GM19025 (cell line): ENCODE results near the gene MAPRE2.
"Not testable (repeated sequence)": the region's sequence is repeated elsewhere in the genome, so short reads cannot be mapped to it uniquely, and the experiment has no call there.

ENCODE experiments used
- ATAC-seq: cut with Tn5 transposase; IDR thresholded peaks from one replicate; pipeline ENCODE4 v1.9.1; 2021; ENCODE audit warnings: mild to moderate bottlenecking, low read depth, moderate library complexity; ENCODE audit not compliant: unreplicated experiment

MAPRE2 gene

GRCh38 chr18:35170323-35170722 lies 129.1 kb downstream of the MAPRE2 start:
- not testable (repeated sequence) for ATAC-seq

GRCh38 chr18:35171315-35171987 lies 130.2 kb downstream of the MAPRE2 start:
- no peak for ATAC-seq

- no peak for ATAC-seq
These were observed 130.8 kb downstream of the MAPRE2 start for GRCh38 chr18:35172009-35172408.

- ATAC-seq, result no peak
These were observed 131.3 kb downstream of the MAPRE2 start for GRCh38 chr18:35172451-35173035.

- ATAC-seq, result peak; percentile 64
These were observed 133.0 kb downstream of the MAPRE2 start for GRCh38 chr18:35174093-35174731.

- no peak for ATAC-seq
These were observed 133.5 kb downstream of the MAPRE2 start for GRCh38 chr18:35174745-35175144.

- no peak for ATAC-seq
These were observed 135.7 kb downstream of the MAPRE2 start for GRCh38 chr18:35176925-35177324.

- no peak for ATAC-seq
These were observed 137.0 kb downstream of the MAPRE2 start for GRCh38 chr18:35178260-35178659.

- ATAC-seq, result no peak
These were observed 138.7 kb downstream of the MAPRE2 start for GRCh38 chr18:35179906-35180305.

- no peak for ATAC-seq
These were observed 139.2 kb downstream of the MAPRE2 start for GRCh38 chr18:35180455-35180854.

GRCh38 chr18:35182151-35182550 lies 140.9 kb downstream of the MAPRE2 start:
- no peak for ATAC-seq

GRCh38 chr18:35183886-35184285 lies 142.7 kb downstream of the MAPRE2 start:
- no peak for ATAC-seq

GRCh38 chr18:35185771-35186170 lies 144.6 kb downstream of the MAPRE2 start:
- no peak for ATAC-seq

- no peak for ATAC-seq
These were observed 145.2 kb downstream of the MAPRE2 start for GRCh38 chr18:35186291-35187034.

GRCh38 chr18:35189510-35189909 lies 148.3 kb downstream of the MAPRE2 start:
- no peak for ATAC-seq

GRCh38 chr18:35190948-35191697 lies 149.9 kb downstream of the MAPRE2 start:
- no peak for ATAC-seq

GRCh38 chr18:35191698-35192025 lies 150.4 kb downstream of the MAPRE2 start:
- ATAC-seq, result no peak

GRCh38 chr18:35192415-35192814 lies 151.2 kb downstream of the MAPRE2 start:
- no peak for ATAC-seq
